ENCODE measurements around the gene THRB. TPM values are rescaled to one million over a fixed set of nuclear protein-coding genes. Genes with fewer than 3 reads are reported as not detected.

Gene THRB
- polyA plus RNA-seq, 2 of the 4 experiments (the other 2 are of a cell fraction): 2.0 to 2.3 TPM

GRCh38 chr3:24226397-24226796 lies 268.3 kb downstream of the THRB start (continued):
- TF ChIP-seq USF2 (IDR thresholded peaks at IDR 0.05) (no peak), KDM5A (IDR thresholded peaks at IDR 0.05) (no peak), PHF8 (IDR thresholded peaks at IDR 0.05; ENCODE audit: borderline replicate concordance, low read depth) (no peak)

GRCh38 chr3:24225385-24225950 lies 269.2 kb downstream of the THRB start:
- Histone ChIP-seq H3K9me3 (no peaks in the 10 kb centered on the region), H3K4me2 (no peak overlapping the region), H3K27ac (no peak overlapping the region), H3K4me3 (no peak overlapping the region), H3K4me1 (peaks cover 11% of the 10 kb centered on the region)
- CTCF ChIA-PET: interaction anchor here (0.9 to 3.5 kb wide), 3 partner anchors 13 to 156 kb away, joined by 3 to 25 read pairs (median 5); no protein-coding TSS in a partner anchor
- TF ChIP-seq, protein P1, sequence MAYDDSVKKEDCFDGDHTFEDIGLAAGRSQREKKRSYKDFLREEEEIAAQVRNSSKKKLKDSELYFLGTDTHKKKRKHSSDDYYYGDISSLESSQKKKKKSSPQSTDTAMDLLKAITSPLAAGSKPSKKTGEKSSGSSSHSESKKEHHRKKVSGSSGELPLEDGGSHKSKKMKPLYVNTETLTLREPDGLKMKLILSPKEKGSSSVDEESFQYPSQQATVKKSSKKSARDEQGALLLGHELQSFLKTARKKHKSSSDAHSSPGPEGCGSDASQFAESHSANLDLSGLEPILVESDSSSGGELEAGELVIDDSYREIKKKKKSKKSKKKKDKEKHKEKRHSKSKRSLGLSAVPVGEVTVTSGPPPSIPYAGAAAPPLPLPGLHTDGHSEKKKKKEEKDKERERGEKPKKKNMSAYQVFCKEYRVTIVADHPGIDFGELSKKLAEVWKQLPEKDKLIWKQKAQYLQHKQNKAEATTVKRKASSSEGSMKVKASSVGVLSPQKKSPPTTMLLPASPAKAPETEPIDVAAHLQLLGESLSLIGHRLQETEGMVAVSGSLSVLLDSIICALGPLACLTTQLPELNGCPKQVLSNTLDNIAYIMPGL (CRISPR knock-in tag; IDR thresholded peaks at IDR 0.05; ENCODE audit: borderline replicate concordance): no peak
- TF ChIP-seq MYC (IDR thresholded peaks at IDR 0.05; ENCODE audit: borderline replicate concordance, low read length) (no peak), FOSL2 (IDR thresholded peaks at IDR 0.05) (no peak), FOSL2 (CRISPR knock-in tag; IDR thresholded peaks at IDR 0.05) (no peak)
- FAIRE-seq (no peak), DNase-seq (ENCODE audit: low read depth in 1 of 2, low spot score in 1 of 2) (no peak), ATAC-seq (no peak)
- POLR2A ChIA-PET: no interaction called here
- WGBS (ENCODE audit: missing lambda C conversion rate): 87% methylated on average over 5 of the region's 5 CpGs

GRCh38 chr3:24224666-24225384 lies 269.8 kb downstream of the THRB start:
- TF ChIP-seq MAZ (IDR thresholded peaks at IDR 0.05; ENCODE audit: borderline replicate concordance, low read depth, low read length) (no peak), TFCP2L1 (CRISPR knock-in tag; IDR thresholded peaks at IDR 0.05) (no peak), ESRRA (IDR thresholded peaks at IDR 0.05; ENCODE audit: borderline replicate concordance, low read length) (no peak), ZSCAN20 (CRISPR knock-in tag; IDR thresholded peaks at IDR 0.05) (no peak), HOXA7 (CRISPR knock-in tag; IDR thresholded peaks at IDR 0.05) (no peak)
- TF ChIP-seq, protein P2, sequence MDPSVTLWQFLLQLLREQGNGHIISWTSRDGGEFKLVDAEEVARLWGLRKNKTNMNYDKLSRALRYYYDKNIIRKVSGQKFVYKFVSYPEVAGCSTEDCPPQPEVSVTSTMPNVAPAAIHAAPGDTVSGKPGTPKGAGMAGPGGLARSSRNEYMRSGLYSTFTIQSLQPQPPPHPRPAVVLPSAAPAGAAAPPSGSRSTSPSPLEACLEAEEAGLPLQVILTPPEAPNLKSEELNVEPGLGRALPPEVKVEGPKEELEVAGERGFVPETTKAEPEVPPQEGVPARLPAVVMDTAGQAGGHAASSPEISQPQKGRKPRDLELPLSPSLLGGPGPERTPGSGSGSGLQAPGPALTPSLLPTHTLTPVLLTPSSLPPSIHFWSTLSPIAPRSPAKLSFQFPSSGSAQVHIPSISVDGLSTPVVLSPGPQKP (IDR thresholded peaks at IDR 0.05; ENCODE audit: low read depth, low read length): no peak
- TF ChIP-seq, protein P3, sequence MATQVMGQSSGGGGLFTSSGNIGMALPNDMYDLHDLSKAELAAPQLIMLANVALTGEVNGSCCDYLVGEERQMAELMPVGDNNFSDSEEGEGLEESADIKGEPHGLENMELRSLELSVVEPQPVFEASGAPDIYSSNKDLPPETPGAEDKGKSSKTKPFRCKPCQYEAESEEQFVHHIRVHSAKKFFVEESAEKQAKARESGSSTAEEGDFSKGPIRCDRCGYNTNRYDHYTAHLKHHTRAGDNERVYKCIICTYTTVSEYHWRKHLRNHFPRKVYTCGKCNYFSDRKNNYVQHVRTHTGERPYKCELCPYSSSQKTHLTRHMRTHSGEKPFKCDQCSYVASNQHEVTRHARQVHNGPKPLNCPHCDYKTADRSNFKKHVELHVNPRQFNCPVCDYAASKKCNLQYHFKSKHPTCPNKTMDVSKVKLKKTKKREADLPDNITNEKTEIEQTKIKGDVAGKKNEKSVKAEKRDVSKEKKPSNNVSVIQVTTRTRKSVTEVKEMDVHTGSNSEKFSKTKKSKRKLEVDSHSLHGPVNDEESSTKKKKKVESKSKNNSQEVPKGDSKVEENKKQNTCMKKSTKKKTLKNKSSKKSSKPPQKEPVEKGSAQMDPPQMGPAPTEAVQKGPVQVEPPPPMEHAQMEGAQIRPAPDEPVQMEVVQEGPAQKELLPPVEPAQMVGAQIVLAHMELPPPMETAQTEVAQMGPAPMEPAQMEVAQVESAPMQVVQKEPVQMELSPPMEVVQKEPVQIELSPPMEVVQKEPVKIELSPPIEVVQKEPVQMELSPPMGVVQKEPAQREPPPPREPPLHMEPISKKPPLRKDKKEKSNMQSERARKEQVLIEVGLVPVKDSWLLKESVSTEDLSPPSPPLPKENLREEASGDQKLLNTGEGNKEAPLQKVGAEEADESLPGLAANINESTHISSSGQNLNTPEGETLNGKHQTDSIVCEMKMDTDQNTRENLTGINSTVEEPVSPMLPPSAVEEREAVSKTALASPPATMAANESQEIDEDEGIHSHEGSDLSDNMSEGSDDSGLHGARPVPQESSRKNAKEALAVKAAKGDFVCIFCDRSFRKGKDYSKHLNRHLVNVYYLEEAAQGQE (IDR thresholded peaks at IDR 0.05): no peak
- POLR2A ChIA-PET: no interaction called here

More at GRCh38 chr3:24224666-24225384, 269.8 kb downstream of the THRB start:
- no peak overlapping the region for H3K4me2 ChIP-seq
- 89% methylated on average over 4 of the region's 4 CpGs for WGBS (ENCODE audit: missing lambda C conversion rate)
- DNase-seq (ENCODE audit: low read depth in 1 of 2, low spot score in 1 of 2) (no peak), ATAC-seq (no peak), FAIRE-seq (no peak)
- CTCF ChIA-PET: interaction anchor here (1.0 to 3.5 kb wide), 3 partner anchors 9 to 39 kb away, joined by 3 to 25 read pairs (median 5); no protein-coding TSS in a partner anchor
- H3K9me3 ChIP-seq: no peaks in the 10 kb centered on the region
- no peak overlapping the region for H3K4me3 ChIP-seq
- H3K27ac ChIP-seq: no peak overlapping the region
- peaks cover 17% of the 10 kb centered on the region for H3K4me1 ChIP-seq
